HepG2 (cell line): ENCODE data around the gene ZKSCAN2. TPM values are rescaled to one million over a fixed set of nuclear protein-coding genes. Genes with fewer than 3 reads are reported as not detected.

Source experiments
- ADNP ChIP-seq: sonication (generic); formaldehyde crosslinking; IDR thresholded peaks from 2 replicates; pipeline ENCODE4 v1.4.0; 2020; ENCODE audit warnings: missing genetic modification reagents
- CEBPZ ChIP-seq: IDR thresholded peaks from 2 replicates; pipeline ENCODE4 v1.6.1; 2012; ENCODE audit warnings: low read length, improper control_type of control experiment
- HIC2 ChIP-seq: sonication (generic); formaldehyde crosslinking; IDR thresholded peaks from 2 replicates; pipeline ENCODE4 v1.9.0; 2022; ENCODE audit warnings: low read depth, missing genetic modification reagents
- HMGXB4 ChIP-seq, 2 experiments: sonication (generic) in 1 of 2; formaldehyde crosslinking in 1 of 2; IDR thresholded peaks; 2 replicates each; pipeline versions ENCODE4 v1.4.0 to v1.6.1; 2018 to 2020; ENCODE audit warnings: missing genetic modification reagents in 2 of 2, borderline replicate concordance in 1 of 2, low read depth in 1 of 2, mild to moderate bottlenecking in 1 of 2, missing biosample characterization in 1 of 2
- MED1 ChIP-seq: sonication (generic); formaldehyde crosslinking; IDR thresholded peaks from 2 replicates; pipeline ENCODE4 v1.4.0; 2020; ENCODE audit warnings: missing genetic modification reagents
- MYNN ChIP-seq: sonication (generic); formaldehyde crosslinking; IDR thresholded peaks from 2 replicates; pipeline ENCODE4 v1.4.0; 2020; ENCODE audit warnings: mild to moderate bottlenecking, low read depth, missing genetic modification reagents
- NFIC ChIP-seq: IDR thresholded peaks from 2 replicates; pipeline ENCODE4 v1.6.1; 2012; ENCODE audit warnings: mild to moderate bottlenecking, low read length, inconsistent platforms
- SALL1 ChIP-seq: sonication (generic); formaldehyde crosslinking; IDR thresholded peaks from 2 replicates; pipeline ENCODE4 v1.8.0; 2022; ENCODE audit warnings: mild to moderate bottlenecking, missing genetic modification reagents
- SMARCC2 ChIP-seq: fragments of 450-650 bp; IDR thresholded peaks from 2 replicates; pipeline ENCODE4 v1.6.1; 2017; ENCODE audit warnings: antibody characterized with exemption, mild to moderate bottlenecking
- ZBED4 ChIP-seq: sonication (generic); formaldehyde crosslinking; IDR thresholded peaks from 2 replicates; pipeline ENCODE4 v1.4.0; 2020; ENCODE audit warnings: missing genetic modification reagents, borderline replicate concordance
- ZBTB34 ChIP-seq: sonication (generic); formaldehyde crosslinking; IDR thresholded peaks from 2 replicates; pipeline ENCODE4 v1.8.0; 2022; ENCODE audit warnings: mild to moderate bottlenecking, missing genetic modification reagents
- polyA plus RNA-seq, 8 experiments: library from polyadenylated mRNA; depleted of rRNA in 3 of 8; stranded (reverse) in 7 of 8; unstranded in 1 of 8; fragments of >200 nt; fragmentation: Illumina TruSeq in 4 of 8; extraction: Trizol in 4 of 8; gene quantifications; 2 replicates each; pipeline versions ENCODE4 v1.2.1 to v1.2.3, GENCODE V29; 2011 to 2016; ENCODE audit warnings: low read depth in 4 of 8, missing spikeins in 1 of 8, mixed read lengths in 1 of 8; ENCODE audit not compliant: insufficient read depth in 1 of 8
- total RNA-seq, 5 experiments: library from RNA; depleted of rRNA; stranded (reverse); fragments of >200 nt; fragmentation: Illumina TruSeq; extraction: Trizol; gene quantifications; 2 replicates each; pipeline ENCODE4 v1.2.3, GENCODE V29; 2016; ENCODE audit warnings: low read depth in 1 of 5

ZKSCAN2 gene
- total and polyA plus RNA-seq, 2 of the 13 experiments (the other 11 are each of a cell fraction or from before 2014, with no cell fraction given) = 4.2 to 11.1 TPM

GRCh38 chr16:25219070-25219737 lies 38.4 kb downstream of the ZKSCAN2 start (continued):
- TF ChIP-seq ZBTB34 (CRISPR knock-in tag) (peak; percentile 96), ZBED4 (CRISPR knock-in tag) (no peak), ADNP (peak; percentile 23; the same call in 1 of the 2 replicates), HMGXB4 (CRISPR knock-in tag; IDR thresholded peaks at IDR 0.05; ENCODE audit: borderline replicate concordance in 1 of 2, low read depth in 1 of 2) (no peak), SMARCC2 (no peak), CEBPZ (no peak), HIC2 (CRISPR knock-in tag) (peak; percentile 94), MYNN (CRISPR knock-in tag) (no peak), NFIC (no peak), MED1 (CRISPR knock-in tag) (no peak), SALL1 (CRISPR knock-in tag) (peak; percentile 30; the same call in 1 of the 2 replicates)
